Middle frontal gyrus (tissue), 1 donor: Measurements from ENCODE around the gene TSPAN10.
"Not testable (repeated sequence)": the region's sequence is repeated elsewhere in the genome, so short reads cannot be mapped to it uniquely, and the experiment has no call there.

Experiments used
- DNase-seq: peaks from one replicate; pipeline ENCODE4 v3.0.0-alpha.2; 2015; ENCODE audit warnings: low spot score; ENCODE audit errors: extremely low spot score

TSPAN10 gene

DNA sequence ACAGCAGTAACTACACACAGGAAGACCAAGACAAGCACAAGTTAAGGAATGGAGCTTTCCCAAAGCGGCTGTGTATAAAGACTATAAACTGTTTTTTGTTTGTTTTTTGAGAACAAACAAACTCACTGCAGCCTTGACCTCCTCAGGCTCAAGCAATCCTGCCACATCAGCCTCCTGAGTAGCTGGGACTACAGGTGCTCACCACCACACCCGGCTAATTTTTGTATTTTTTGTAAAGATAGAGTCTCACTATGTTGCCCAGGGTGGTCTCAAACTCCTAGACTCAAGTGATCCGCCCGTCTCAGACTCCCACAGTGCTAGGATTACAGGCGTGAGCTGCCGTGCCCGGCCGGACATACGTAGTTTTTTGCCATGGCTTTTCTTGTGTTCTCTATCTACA, 23.4 kb downstream of the TSPAN10 start:
- DNase-seq: no peak

DNA sequence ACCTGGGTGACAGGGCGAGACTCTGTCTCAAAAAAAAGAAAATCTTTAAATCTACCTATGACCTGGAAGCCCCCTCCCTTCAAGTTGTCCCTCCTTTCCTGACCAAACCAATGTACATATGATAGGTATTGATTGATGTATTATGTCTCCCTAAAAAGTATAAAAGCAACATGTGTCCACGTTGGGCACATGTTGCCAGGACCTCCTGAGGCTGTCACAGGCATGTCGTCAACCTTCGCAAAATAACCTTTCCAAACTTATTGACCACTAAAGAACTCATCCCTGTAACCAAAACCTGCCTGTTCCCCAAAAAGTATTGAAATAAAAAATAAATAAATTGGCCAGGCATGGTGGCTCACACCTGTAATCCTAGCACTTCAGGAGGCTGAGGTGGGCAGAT, 25.0 kb downstream of the TSPAN10 start:
- no peak for DNase-seq

DNA sequence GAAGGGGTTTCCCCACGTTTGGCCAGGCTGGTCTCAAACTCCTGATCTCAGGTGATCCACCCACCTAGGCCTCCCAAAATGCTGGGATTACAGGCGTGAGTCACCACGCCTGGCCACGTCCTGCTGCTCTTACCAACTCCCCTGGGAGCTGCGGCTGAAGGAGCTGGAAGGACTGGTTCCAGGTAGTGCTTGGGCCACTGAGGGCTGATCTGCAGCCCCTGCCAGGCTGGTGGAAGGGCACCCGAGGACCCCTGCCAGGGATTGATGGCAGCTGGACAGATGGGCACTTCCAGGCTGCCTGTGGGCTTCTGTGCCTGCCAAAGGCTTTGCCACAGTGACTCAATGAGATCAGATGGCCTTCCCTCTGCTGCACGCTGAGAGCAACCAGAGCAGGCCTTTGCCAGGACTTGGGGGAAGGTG, 27.1 kb downstream of the TSPAN10 start:
- DNase-seq: no peak

DNA sequence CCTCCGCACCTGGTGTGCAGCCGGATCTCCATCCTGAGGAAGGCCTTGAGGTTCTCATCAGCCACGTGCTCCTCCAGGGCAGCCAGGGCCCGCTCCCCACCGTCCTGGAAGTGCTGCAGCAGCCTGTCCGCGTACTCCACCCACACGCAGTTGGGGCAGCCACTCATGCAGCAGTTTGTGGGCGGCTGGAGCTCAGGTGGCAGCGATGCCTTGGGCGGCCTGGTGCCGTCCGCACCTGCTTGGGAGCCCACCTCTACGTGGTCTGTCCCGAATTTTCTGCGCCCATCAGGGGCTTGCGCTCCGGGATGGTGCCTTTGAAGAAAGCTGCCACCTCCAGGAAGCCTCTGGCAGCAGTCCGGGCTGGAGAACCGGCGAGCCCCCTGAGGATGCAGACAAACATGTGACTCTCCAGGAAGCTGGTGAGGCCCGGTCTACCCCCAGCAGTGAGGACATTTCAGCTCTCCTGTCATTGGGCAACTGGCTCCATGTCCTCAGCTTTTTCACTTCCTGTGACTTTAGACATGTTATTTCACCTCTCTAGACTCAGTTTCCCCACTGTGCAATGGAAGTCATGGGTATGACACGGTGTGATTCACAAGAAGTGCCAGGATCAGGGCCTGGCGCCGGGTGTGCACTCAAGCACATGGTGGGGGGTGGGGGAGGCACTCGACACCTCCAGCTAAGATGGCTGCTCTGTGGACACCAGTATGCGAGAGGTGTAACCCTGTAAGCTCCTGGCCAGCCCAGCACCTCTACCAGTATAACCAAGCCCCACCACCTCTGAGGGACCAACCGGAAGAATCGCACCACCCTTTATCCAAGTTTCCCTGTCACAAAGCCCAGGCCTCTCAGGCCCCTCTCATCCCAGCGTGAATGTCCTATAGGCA, 28.5 kb downstream of the TSPAN10 start:
- DNase-seq: no peak

DNA sequence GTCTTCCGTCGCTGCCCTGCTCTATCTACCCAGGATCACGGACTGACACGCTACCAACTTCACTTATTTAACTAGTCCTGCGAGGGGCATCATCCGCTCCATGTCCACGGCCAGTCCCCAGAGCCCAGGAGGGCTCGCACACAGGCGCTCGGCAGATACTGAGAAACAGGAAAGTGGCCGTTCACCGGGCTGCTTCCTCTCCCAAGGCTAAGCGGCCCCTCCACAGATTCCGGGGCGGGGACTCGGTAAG, 29.0 kb downstream of the TSPAN10 start:
- DNase-seq: no peak

DNA sequence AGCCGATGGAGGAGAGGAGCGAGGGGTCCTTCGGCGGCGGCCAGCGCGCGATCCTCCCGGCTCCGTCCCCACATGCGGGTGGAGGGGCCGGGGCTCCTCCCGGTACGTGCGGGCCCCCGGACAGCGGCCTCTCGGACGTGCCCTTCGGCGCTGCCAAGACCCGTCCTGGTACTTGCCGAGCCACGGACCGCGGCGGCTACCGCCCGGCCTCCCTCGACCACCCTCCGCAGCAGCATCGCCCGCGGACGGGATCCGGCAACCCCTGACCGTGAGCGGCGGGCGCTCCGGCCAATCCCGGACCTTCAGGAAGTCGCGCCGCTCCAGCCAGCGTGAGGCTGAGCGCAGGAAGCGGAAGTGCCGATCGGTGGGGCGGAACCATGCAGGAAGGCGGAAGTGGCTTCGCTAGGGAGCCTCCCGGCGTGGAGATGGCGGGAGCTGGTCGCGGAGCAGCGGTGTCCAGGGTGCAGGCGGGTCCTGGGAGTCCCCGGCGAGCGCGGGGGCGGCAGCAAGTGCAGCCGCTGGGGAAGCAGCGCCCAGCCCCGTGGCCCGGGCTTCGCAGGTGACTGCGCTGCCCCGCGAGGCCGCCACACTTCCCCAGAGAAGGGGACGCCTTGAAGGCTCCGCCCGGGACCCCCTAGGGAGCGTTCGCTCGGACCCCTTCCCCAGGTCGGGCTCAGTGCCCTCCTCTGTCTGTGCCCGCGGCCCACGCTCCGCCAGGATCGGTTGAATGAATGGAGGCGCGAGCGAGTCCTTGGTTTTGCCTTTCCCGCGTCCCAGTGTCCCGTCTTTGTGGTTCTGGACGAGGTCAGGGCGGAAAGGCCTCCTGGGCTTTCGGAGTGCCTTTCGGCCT, 29.6 kb downstream of the TSPAN10 start, which contains the start of the genes CCDC137 and OXLD1:
TSS of gene CCDC137 (plus strand) at position 396 of the 850 bp plus-strand sequence. CDS start at position 426, 30 bp downstream.
TSS of gene OXLD1 (minus strand) at position 264 of the 850 bp plus-strand sequence. CDS start at position 236, 28 bp downstream.
- peak; percentile 94 for DNase-seq

DNA sequence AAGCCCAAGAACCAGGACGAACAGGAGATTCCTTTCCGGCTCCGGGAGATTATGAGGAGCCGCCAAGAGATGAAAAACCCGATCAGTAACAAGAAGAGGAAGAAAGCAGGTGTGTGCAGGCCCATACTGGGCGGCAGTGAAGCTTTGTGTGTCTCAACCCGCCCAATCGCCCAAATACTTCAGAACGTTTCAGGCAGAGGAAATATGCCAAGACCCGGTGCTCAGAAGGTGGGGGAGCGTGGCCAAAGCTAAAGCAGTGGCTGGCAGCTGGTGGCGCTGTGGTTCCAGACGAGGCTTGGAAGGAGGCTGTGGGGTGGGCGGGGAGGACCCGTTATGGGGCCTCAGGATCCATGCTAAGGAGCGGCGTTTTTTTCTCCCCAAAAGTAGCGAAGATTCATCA, 30.8 kb downstream of the TSPAN10 start:
- no peak for DNase-seq

DNA sequence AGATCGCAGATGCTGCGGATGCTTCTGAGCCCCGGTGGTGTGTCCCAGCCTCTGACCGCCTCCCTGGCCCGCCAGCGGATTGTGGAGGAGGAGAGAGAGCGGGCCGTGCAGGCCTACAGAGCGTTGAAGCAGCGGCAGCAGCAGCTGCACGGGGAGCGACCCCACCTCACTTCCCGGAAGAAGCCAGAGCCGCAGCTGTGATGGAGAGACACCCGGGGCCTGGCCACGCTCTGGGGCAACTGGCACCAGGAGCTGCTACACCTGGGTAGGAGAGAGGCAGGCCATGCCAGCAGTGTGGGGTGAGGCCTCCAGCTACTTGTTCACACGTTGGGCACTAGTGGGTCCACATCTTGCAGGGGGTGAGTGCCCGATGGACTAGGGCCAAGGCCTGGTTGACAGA, 35.5 kb downstream of the TSPAN10 start:
- no peak for DNase-seq

DNA sequence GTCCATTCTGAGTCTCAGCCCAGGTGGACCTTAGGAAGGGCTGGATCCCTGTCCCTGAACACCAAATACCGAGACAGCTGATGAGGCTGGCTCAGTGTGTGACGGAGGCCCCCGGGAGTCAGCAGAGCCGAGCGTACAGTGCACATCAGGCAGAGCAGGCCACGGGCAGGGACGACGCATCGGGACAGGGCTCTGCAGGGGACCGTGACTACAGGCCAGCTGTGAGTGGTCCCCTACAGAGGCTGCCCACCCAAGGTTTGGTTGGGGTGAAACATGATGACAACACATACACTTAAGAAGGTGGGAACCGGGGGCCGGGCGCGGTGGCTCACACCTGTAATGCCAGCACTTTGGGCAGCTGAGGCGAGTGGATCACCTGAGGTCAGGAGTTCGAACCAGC, 36.0 kb downstream of the TSPAN10 start:
- DNase-seq: no peak

DNA sequence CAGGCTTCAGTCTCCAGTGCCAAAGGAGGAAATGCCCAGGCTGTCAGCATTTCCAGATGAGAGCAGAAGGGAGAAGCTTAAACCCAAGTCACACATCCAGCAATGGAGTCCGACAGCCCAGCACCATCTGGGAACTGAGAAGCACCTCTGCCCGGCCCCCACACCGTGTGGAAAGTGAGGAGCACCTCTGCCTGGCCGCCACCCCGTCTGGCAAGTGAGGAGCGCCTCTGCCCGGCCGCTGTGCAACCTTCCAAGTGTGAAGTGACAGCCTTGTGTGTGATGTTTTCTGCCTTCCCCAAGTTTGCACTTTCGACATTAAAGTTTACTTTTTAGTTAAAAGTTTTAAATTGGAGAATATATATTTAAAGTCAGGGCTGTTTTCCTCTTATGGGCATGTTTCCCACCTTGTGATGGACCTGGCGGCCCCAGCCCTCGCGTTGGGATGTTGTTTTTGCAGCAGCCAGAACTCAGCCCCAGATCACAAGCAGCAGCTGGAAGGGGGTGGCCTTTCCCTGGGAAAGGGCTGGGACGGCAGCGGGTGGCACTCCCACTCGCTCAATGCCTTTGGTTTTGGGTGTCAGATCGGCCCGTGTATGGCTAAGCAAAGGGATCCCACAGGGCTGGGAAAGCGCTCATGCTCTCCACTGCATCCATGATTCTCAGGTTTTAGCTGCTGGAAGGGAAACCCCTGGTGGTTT, 36.7 kb downstream of the TSPAN10 start:
- no peak for DNase-seq

DNA sequence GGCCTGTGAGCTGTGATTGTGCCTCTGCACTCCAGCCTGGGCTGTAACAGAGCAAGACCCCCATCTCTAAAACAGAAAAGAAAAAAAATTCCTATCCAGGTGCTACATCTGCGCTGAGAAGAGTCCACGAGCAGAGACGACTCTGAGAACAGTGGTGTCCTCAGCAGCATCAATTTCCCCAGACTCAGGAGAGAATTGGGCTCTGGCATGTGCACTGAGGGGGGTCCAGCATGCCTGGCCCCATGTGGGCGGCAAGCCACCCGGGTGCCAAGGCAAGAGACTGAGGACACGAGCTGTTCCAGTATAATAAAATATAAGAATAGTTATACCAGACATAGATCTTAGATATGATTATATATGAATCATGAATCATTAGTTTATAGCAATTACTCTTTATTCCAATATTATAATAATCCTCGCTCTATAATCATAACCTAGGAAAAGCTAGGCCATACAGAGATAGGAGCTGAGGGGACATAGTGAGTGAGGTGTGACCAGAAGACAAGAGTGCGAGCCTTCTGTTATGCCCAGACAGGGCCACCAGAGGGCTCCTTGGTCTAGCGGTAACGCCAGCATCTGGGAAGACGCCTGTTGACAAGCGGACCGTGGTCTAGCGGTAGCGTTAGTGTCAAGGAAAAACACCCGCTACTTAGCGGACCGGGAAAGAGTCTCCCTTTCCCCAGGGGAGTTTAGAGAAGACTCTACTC, 38.7 kb downstream of the TSPAN10 start:
- DNase-seq: not testable (repeated sequence)

DNA sequence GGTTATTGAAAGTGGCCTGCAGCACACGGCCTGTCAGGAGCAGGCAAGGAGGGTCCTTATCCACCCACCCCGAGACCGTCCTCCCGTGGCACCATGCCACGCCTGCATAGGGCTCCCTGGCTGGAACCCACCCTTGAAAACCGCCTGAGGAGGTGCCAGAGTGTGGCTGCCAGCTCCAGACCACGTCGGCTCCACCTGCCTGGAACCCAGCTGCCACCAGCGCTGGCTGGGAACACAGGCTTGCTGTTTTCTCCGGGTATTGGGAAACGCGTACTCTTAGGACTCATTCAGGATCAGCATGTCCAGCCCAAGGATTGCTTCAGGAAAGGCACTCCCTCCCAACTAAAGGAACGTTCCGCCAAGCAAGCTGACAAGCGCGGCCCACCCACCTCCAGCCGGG, 39.9 kb downstream of the TSPAN10 start:
- DNase-seq: no peak

DNA sequence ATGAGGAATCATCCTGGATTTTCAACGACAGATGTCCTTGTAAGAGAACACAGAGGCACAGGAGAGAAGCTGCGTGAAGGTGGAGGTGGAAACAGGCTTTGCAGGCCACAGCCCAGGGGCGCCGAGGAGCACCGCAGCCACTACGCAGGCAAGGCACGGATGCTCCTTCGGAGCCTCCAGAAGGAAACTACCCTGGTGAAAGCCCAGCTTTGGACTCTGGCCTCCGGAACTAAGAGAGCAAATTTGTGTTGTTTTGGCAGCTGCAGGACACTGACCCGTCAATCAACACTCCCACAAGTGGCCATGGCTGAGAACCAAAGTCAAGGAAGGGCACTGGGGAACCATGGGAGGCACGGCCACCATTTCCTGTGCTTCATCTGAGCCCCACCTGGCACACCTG, 43.2 kb downstream of the TSPAN10 start:
- no peak for DNase-seq

DNA sequence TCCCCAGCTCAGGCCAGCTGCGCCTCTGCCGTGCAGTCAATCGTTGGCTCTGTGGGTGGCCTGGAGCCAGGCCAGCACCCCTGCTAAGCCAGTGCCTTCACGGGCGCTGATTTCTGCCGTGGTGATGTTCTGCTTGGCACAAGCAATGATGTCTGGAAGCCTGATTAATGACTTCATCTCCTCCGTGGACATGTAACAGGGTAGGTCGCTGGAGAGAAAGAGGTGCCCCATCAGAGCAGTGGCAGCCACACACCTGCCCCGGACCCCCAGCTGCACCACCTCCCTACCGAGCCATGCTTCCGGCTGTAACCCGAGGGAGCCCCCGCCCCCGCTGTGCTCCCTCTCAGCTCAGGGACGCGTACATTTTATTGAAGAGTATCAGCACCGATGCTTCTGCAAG, 44.7 kb downstream of the TSPAN10 start:
- no peak for DNase-seq

DNA sequence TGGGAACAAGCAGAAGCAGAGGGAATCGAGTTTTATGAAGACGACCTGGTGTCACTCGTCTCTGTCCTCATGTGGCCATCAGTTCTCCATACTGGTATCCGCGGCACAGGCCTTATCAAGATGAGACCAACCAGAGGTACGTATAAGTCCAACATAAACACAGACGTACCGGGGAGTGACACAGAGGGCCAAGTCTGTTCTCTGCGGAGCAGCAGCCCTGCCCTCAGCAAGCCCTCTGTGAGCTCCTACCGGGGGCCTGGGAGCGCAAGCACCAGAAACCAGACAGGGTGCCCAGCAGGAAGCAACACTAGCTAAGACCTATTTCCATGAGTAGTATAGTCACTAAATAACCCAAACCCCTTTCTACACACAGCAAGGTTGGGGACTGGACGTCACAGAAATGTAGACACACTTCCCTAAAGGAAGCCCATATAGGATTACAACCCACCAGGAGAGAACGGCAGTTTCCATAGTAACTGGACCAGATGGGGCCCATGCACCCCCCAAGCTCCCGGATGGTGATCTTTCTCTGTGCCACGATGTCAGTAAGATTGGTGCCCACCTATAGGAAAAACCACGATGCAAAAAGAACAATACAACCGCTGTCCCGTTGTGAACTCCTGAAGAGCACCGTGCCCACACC, 45.7 kb downstream of the TSPAN10 start:
- DNase-seq: no peak

DNA sequence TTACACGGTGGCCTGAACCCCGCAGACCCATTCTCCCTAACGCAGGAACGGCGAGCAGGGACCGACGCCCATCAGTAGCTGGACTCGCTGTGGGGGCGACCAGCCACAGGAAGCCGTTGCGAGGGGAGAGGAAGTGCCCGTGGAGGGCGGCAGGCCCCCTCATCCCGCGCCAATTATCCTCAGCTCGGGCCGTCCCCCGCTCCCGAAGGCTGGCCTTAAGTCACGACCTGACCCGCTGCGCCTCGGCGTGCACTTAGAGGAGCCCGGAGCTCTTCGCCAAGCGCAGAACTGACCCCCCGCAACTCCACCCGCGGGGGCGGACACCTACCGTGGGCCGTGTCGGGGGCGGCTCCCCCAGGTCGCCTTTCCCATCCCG, 46.2 kb downstream of the TSPAN10 start:
- DNase-seq: no peak

DNA sequence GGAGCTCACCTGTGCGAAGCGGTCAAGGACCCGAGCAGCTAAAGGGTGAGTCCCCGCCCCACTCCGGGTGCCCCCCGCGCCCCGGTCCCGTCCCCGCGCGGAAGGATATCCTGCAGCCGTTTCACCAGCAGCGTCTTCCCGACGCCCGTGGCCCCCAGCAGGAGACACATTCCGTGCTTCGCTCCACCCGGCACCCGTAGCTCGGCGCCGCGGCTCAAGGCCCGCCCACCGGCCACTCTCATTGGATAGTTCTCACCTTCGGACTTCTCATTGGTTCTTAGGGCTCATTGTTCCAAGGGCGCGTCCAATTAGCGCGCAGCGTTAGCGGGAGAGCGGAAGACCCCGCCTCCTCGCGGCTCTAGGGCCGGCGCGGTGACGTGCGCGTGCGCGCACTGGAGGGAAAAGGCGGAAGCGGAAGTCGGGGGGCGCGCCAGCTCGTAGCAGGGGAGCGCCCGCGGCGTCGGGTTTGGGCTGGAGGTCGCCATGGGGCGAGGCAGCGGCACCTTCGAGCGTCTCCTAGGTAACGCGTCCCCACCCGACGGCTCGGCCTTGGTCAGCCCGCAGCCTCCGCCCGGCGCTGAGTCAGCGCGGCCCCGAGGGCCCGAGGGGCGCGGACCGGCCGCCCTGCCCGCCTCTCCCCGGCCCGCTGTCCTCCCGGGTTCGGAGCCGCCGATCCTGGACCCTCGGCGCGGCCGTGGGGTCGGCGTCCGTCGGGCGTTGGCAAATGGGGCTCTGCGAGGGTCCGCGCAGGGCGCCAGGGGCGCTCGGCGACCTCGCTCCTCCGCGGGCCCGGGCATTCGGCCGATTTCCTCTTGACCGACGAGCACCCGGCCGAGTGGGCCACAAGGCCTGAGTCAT, 46.8 kb downstream of the TSPAN10 start, which contains the start of the genes ARL16 and HGS:
TSS of gene ARL16 (minus strand) at position 214 of the 858 bp plus-strand sequence. CDS start at position 170, 44 bp downstream.
TSS of gene HGS (plus strand) at position 428 of the 858 bp plus-strand sequence. CDS start at position 484, 56 bp downstream.
- DNase-seq: peak; percentile 98

DNA sequence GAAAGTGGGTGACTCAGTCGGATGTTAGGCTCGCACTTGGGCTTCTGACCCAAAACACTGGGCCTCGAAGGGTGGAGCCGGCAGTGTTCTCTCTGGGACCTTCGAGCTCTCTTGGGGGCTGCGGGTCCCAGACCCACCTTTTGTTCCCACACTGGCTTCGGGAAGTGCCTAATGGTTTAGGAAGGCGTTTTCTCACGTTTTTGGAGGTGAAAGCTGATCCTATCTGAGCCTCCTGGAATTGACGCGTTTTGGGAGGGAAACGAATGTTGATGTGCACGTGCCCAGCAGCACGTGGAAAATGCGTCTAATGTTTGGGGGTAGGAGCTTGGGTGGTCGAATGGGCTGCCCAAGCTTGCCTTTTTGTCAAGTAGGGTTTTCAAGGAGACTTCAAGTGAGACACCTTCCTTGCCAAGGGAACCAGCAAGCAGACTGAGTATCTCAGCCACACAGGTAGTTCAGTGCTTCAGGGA, 47.5 kb downstream of the TSPAN10 start:
- no peak for DNase-seq

DNA sequence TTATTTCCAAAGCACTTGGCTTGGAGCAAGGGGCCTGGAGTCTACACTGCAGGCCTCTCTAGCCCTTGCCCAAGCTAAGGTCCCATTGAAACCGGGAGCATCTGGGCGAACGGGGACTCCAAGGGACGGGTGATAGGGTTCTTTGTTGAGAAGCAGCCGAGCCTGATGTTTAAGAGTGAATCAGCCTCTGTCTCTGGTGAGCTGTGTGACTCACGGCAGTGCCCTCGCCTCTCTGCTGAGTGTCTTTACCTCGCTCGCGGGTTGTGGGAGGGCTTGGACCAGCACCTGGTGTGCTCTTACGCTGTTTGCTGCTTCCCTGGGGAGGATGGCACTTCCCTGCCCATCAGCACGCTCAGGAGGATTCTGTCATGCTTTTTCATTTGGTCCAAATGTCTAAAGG, 48.1 kb downstream of the TSPAN10 start:
- DNase-seq: no peak
